ENCODE results near the gene UQCC3. TPM values are rescaled to one million over a fixed set of nuclear protein-coding genes. Genes with fewer than 3 reads are reported as not detected.

The UQCC3 gene
- total and polyA plus RNA-seq, 8 donors, result 4.2 to 49.8 (median 18.6) TPM

DNA sequence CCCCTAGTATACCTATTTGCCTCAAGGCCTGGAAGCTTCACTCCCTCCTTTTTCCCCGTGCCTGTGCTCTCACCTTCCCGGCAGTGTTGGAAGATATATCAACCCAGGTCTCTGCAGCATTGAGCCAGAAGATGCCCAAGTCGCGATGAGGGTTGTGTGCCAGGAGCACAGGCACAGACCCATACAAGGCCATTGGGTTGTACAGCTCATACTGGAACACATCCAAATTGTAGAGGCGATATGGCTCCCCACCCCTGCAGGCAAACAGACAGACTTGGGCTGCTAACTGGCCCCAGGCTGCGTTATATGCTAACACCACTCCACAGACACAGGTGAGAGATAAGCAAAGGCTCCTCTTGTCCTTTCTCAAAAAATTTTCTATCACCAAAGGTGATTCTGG, 39.0 kb upstream of the UQCC3 start:
- intact Hi-C loops (cut with DNase I; ENCODE audit: low total_unique reads), result no loop called here
- TF ChIP-seq POLR2AphosphoS5 (IDR thresholded peaks at IDR 0.05), result no peak
- TF ChIP-seq EP300 (IDR thresholded peaks at IDR 0.05), result no peak
- no peak for TF ChIP-seq CTCF (IDR thresholded peaks at IDR 0.05)
- TF ChIP-seq POLR2A (IDR thresholded peaks at IDR 0.05), result no peak
- 46 to 69% (median 53%) methylated on average over 6 of the region's 6 CpGs for WGBS, 5 donors
- H3K27me3 ChIP-seq, result no peaks in the 10 kb centered on the region
- H3K4me1 ChIP-seq, result peaks cover 6 to 12% (median 10%) of the 10 kb centered on the region in 4 donors
- H3K36me3 ChIP-seq, result peaks cover 74 to 100% (median 100%) of the 10 kb centered on the region in 4 donors
- H3K4me3 ChIP-seq, result no peak overlapping the region
- peak overlapping the region in 1 of 5 donors; percentile 7 for H3K27ac ChIP-seq
- H3K9me3 ChIP-seq, result no peaks in the 10 kb centered on the region
- DNase-seq, result no peak

DNA sequence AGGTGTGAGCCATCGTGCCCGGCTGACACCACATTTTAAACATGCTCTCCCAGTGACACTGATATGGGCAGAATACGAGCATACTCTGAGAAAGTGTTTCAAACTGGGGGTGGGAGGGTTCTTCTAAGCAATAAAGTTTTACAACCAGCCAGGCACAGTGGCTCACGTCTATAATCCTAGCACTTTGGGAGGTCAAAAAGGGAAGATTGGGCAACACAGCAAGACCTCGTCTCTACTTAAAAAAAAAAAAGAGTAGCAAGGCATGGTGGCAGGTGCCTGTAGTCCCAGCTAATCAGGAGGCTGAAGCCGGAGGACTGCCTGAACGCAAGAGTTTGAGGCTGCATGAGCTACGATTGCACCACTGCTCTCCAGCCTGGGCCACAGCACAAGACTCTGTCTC, 27.3 kb upstream of the UQCC3 start:
- Histone ChIP-seq H3K36me3 (peaks cover 35 to 57% (median 53%) of the 10 kb centered on the region in 4 donors), H3K4me1 (peaks cover 20 to 49% (median 35%) of the 10 kb centered on the region in 4 donors), H3K9me3 (no peaks in the 10 kb centered on the region), H3K27me3 (no peaks in the 10 kb centered on the region), H3K27ac (peak overlapping the region in 1 of 5 donors; percentile 22), H3K4me3 (peak overlapping the region in 1 of 4 donors; percentile 98)
- 81 to 91% (median 87%) methylated on average over 8 of the region's 8 CpGs for WGBS, 5 donors
- DNase-seq, result no peak
- intact Hi-C loops (cut with DNase I; ENCODE audit: low total_unique reads), result no loop called here
- TF ChIP-seq EP300 (IDR thresholded peaks at IDR 0.05) (no peak), POLR2AphosphoS5 (IDR thresholded peaks at IDR 0.05) (no peak), POLR2A (IDR thresholded peaks at IDR 0.05) (no peak), CTCF (IDR thresholded peaks at IDR 0.05) (no peak)

- DNase-seq, result no peak
- Histone ChIP-seq H3K4me3 (peak overlapping the region; percentile 68 to 98 (median 84)), H3K4me1 (peaks cover 20 to 51% (median 35%) of the 10 kb centered on the region in 4 donors), H3K27ac (peak overlapping the region; percentile 89 to 94 (median 92)), H3K9me3 (no peaks in the 10 kb centered on the region), H3K36me3 (peaks cover 40 to 62% (median 55%) of the 10 kb centered on the region in 4 donors), H3K27me3 (no peaks in the 10 kb centered on the region)
- 9 to 13% (median 12%) methylated on average over 11 of the region's 11 CpGs for WGBS, 5 donors
- intact Hi-C loops (cut with DNase I; ENCODE audit: low total_unique reads), result no loop called here
- TF ChIP-seq POLR2AphosphoS5 (IDR thresholded peaks at IDR 0.05), result no peak
These were observed 25.9 kb upstream of the UQCC3 start for GRCh38 chr11:62645671-62645945.

GRCh38 chr11:62645946-62646824, 25.3 kb upstream of the UQCC3 start, which contains the start of gene GANAB:
Gene GANAB, minus strand, starts transcription at chr11:62646613. Its CDS starts 14 bp downstream, at chr11:62646599.
- intact Hi-C loops (cut with DNase I; ENCODE audit: low total_unique reads), result no loop called here
- Histone ChIP-seq H3K4me1 (peaks cover 21 to 52% (median 39%) of the 10 kb centered on the region in 4 donors), H3K27ac (peak within 1 kb of the TSS; percentile 89 to 94 (median 92)), H3K36me3 (peaks cover 40 to 62% (median 55%) of the 10 kb centered on the region in 4 donors), H3K27me3 (no peaks in the 10 kb centered on the region), H3K9me3 (no peaks in the 10 kb centered on the region), H3K4me3 (peak within 1 kb of the TSS; percentile 68 to 98 (median 84))
- DNase-seq, result peak; percentile 99 to 100
- TF ChIP-seq POLR2A (IDR thresholded peaks at IDR 0.05) (peak in 2 of 4 donors; percentile 36 to 62), POLR2AphosphoS5 (IDR thresholded peaks at IDR 0.05) (peak; percentile 85 to 94 (median 87)), EP300 (IDR thresholded peaks at IDR 0.05) (no peak)
- WGBS, 5 donors, result 0% methylated on average over 40 to 73 of the region's 73 CpGs

DNA sequence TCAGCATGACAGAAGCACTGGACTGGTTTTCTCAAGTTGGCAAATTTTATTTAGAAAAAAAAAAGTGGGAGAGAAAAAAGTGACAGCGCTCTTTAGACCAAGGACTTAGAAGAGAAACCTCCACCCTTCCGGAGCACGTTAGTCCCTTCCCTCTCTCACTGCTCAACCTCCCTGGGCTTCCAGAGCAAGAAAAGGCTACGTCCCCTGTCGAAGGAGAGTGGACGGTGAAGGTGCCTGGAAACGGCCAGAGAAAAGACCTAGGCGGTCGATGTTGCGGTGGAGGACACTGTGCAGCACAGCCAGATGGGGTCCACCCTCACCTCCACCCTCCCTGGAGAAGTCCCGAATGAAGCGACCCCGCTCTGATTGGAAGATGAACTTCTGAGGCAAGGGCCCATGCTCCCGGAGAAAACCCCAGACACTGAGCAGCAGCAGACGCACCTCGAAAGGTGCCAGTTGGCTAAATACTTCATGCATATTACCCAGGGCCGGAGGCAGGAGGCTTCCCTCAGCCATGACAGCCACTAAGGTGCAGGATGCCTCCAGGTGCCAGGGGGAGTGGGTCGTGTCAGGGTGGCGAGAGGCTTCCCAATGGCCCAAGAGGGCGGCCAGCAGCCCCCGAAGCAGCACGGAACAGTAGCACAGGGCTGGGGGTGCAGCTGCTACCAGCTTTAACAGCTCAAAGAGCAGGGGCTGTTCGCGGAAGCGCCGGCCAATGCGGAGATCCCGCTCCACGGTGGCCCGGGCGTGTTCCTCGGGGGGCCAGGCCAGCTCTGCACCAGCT, 24.5 kb upstream of the UQCC3 start:
- no peaks in the 10 kb centered on the region for H3K9me3 ChIP-seq
- no peaks in the 10 kb centered on the region for H3K27me3 ChIP-seq
- intact Hi-C loops (cut with DNase I; ENCODE audit: low total_unique reads), result no loop called here
- WGBS, 5 donors, result 46 to 64% (median 58%) methylated on average over 20 to 32 of the region's 32 CpGs
- H3K36me3 ChIP-seq, result peaks cover 40 to 60% (median 54%) of the 10 kb centered on the region in 4 donors
- peaks cover 29 to 57% (median 47%) of the 10 kb centered on the region in 4 donors for H3K4me1 ChIP-seq
- TF ChIP-seq CTCF (IDR thresholded peaks at IDR 0.05), result no peak
- TF ChIP-seq POLR2AphosphoS5 (IDR thresholded peaks at IDR 0.05), result no peak
- TF ChIP-seq EP300 (IDR thresholded peaks at IDR 0.05), result no peak
- no peak for TF ChIP-seq POLR2A (IDR thresholded peaks at IDR 0.05)
- peak overlapping the region in 3 of 4 donors; percentile 79 to 98 (median 89) for H3K4me3 ChIP-seq
- peak overlapping the region; percentile 25 to 94 (median 89) for H3K27ac ChIP-seq
- DNase-seq, result no peak
